ENCODE results near the gene DDX1.

The DDX1 gene

GRCh38 chr2:15563227-15564100 lies 28.2 kb upstream of the DDX1 start:
- DNase-seq: no peak

- no peak for DNase-seq
Measured at GRCh38 chr2:15565392-15565791, 26.3 kb upstream of the DDX1 start.

GRCh38 chr2:15565994-15566671 lies 25.5 kb upstream of the DDX1 start:
- no peak for DNase-seq

GRCh38 chr2:15566912-15567311 lies 24.8 kb upstream of the DDX1 start:
- no peak for DNase-seq

GRCh38 chr2:15568874-15569273 lies 22.8 kb upstream of the DDX1 start:
- DNase-seq: no peak

GRCh38 chr2:15570104-15570503 lies 21.6 kb upstream of the DDX1 start:
- no peak for DNase-seq

- DNase-seq: no peak
Measured at GRCh38 chr2:15571729-15572128, 19.9 kb upstream of the DDX1 start.

- DNase-seq: peak; percentile 64
Measured at GRCh38 chr2:15577071-15577735, 14.5 kb upstream of the DDX1 start.

GRCh38 chr2:15579641-15580040 lies 12.0 kb upstream of the DDX1 start:
- DNase-seq: no peak

GRCh38 chr2:15580451-15580850 lies 11.2 kb upstream of the DDX1 start:
- no peak for DNase-seq

GRCh38 chr2:15582710-15583357 lies 8.8 kb upstream of the DDX1 start:
- DNase-seq: no peak

GRCh38 chr2:15583826-15584225 lies 7.8 kb upstream of the DDX1 start:
- DNase-seq: no peak

GRCh38 chr2:15584316-15584715 lies 7.4 kb upstream of the DDX1 start:
- no peak for DNase-seq

- DNase-seq: no peak
Measured at GRCh38 chr2:15584767-15585469, 6.8 kb upstream of the DDX1 start.

GRCh38 chr2:15588329-15588919 lies 3.2 kb upstream of the DDX1 start:
- DNase-seq: peak; percentile 44

- no peak for DNase-seq
Measured at GRCh38 chr2:15591373-15591691, 336 bp upstream of the DDX1 start.

GRCh38 chr2:15593327-15593705 lies 1.6 kb downstream of the DDX1 start:
- DNase-seq: no peak

- DNase-seq: no peak
Measured at GRCh38 chr2:15594291-15595256, 2.9 kb downstream of the DDX1 start.

- no peak for DNase-seq
Measured at GRCh38 chr2:15595342-15595905, 3.8 kb downstream of the DDX1 start.

GRCh38 chr2:15595936-15596335 lies 4.3 kb downstream of the DDX1 start:
- DNase-seq: no peak

- DNase-seq: no peak
Measured at GRCh38 chr2:15596350-15596749, 4.7 kb downstream of the DDX1 start.

Data from NCI-H1092 treated with DMSO at 0.1 percent for 48 hours (cell line).